GM21381 (cell line): ENCODE results near the gene FRY.
A peak's percentile ranks its signal among the peaks of the same experiment; 100 is the strongest.

Experiments
- ATAC-seq: cut with Tn5 transposase; IDR thresholded peaks from one replicate; pipeline ENCODE4 v1.9.1; 2021; ENCODE audit warnings: mild to moderate bottlenecking, moderate library complexity; ENCODE audit not compliant: unreplicated experiment

FRY gene

GRCh38 chr13:32208860-32209259 is 177.3 kb downstream of the FRY start:
- no peak for ATAC-seq

- no peak for ATAC-seq
Observed at GRCh38 chr13:32209652-32210051, 178.1 kb downstream of the FRY start.

GRCh38 chr13:32210101-32210500 is 178.5 kb downstream of the FRY start:
- no peak for ATAC-seq

GRCh38 chr13:32211813-32212212 is 180.2 kb downstream of the FRY start:
- ATAC-seq, result no peak

- no peak for ATAC-seq
Observed at GRCh38 chr13:32212421-32212820, 180.8 kb downstream of the FRY start.

GRCh38 chr13:32213626-32214025 is 182.1 kb downstream of the FRY start:
- ATAC-seq, result no peak

GRCh38 chr13:32214071-32214470 is 182.5 kb downstream of the FRY start:
- ATAC-seq, result no peak

- ATAC-seq, result no peak
Observed at GRCh38 chr13:32216281-32216680, 184.7 kb downstream of the FRY start.

GRCh38 chr13:32222046-32222676 is 190.6 kb downstream of the FRY start:
- ATAC-seq, result no peak

GRCh38 chr13:32224916-32225315 is 193.3 kb downstream of the FRY start:
- ATAC-seq, result no peak

GRCh38 chr13:32225481-32225931 is 193.9 kb downstream of the FRY start:
- ATAC-seq, result no peak

- no peak for ATAC-seq
Observed at GRCh38 chr13:32228330-32229041, 196.9 kb downstream of the FRY start.

GRCh38 chr13:32229443-32229842 is 197.9 kb downstream of the FRY start:
- ATAC-seq, result no peak

GRCh38 chr13:32232263-32232662 is 200.7 kb downstream of the FRY start:
- no peak for ATAC-seq

- no peak for ATAC-seq
Observed at GRCh38 chr13:32233062-32233461, 201.5 kb downstream of the FRY start.

- no peak for ATAC-seq
Observed at GRCh38 chr13:32234914-32235313, 203.3 kb downstream of the FRY start.

- no peak for ATAC-seq
Observed at GRCh38 chr13:32237681-32238080, 206.1 kb downstream of the FRY start.

- no peak for ATAC-seq
Observed at GRCh38 chr13:32243695-32244094, 212.1 kb downstream of the FRY start.

GRCh38 chr13:32245555-32245954 is 214.0 kb downstream of the FRY start:
- no peak for ATAC-seq

- ATAC-seq, result peak; percentile 59
Observed at GRCh38 chr13:32246468-32246867, 214.9 kb downstream of the FRY start.

- no peak for ATAC-seq
Observed at GRCh38 chr13:32247887-32248286, 216.3 kb downstream of the FRY start.

- ATAC-seq, result peak; percentile 84
Observed at GRCh38 chr13:32248801-32249200, 217.2 kb downstream of the FRY start.
